Ovary (tissue), 3 donors: ENCODE measurements around the gene C4B.

Source experiments
- EP300 ChIP-seq: sonication (generic); formaldehyde crosslinking; IDR thresholded peaks from one replicate; pipeline ENCODE4 v1.6.1; 2017; ENCODE audit warnings: antibody characterized with exemption
- POLR2A ChIP-seq: fragments of 450-650 bp; IDR thresholded peaks from one replicate; pipeline ENCODE4 v1.6.1; 2017; ENCODE audit warnings: antibody characterized with exemption, mild to moderate bottlenecking, moderate library complexity
- TF ChIP-seq, protein P1 (sequence below), 3 donors: fragments of 450-650 bp in 2 of 3; fragments of 200-600 bp in 1 of 3; IDR thresholded peaks; one replicate each; pipeline versions ENCODE4 v1.5.1 to v1.8.0; 2016 to 2022; ENCODE audit warnings: antibody characterized with exemption in 3 of 3, mild to moderate bottlenecking in 1 of 3
- donor health status: DM: no; HTN: no; CAD: no.

- TF ChIP-seq, protein P1, sequence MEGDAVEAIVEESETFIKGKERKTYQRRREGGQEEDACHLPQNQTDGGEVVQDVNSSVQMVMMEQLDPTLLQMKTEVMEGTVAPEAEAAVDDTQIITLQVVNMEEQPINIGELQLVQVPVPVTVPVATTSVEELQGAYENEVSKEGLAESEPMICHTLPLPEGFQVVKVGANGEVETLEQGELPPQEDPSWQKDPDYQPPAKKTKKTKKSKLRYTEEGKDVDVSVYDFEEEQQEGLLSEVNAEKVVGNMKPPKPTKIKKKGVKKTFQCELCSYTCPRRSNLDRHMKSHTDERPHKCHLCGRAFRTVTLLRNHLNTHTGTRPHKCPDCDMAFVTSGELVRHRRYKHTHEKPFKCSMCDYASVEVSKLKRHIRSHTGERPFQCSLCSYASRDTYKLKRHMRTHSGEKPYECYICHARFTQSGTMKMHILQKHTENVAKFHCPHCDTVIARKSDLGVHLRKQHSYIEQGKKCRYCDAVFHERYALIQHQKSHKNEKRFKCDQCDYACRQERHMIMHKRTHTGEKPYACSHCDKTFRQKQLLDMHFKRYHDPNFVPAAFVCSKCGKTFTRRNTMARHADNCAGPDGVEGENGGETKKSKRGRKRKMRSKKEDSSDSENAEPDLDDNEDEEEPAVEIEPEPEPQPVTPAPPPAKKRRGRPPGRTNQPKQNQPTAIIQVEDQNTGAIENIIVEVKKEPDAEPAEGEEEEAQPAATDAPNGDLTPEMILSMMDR (IDR thresholded peaks at IDR 0.05), result no peak
- TF ChIP-seq EP300 (no peak), POLR2A (no peak)
These were observed 59.0 kb downstream of the C4B start for GRCh38 chr6:32073613-32074012.
